Umbilical cord (tissue), 2 donors: ENCODE results near the gene DYNC1LI1. TPM values are rescaled to one million over a fixed set of nuclear protein-coding genes. Genes with fewer than 3 reads are reported as not detected.
"Not testable (repeated sequence)": the region's sequence is repeated elsewhere in the genome, so short reads cannot be mapped to it uniquely, and the experiment has no call there.

Experiments
- DNase-seq: peaks from one replicate; pipeline ENCODE4 v3.0.0-alpha.2; 2015; ENCODE audit warnings: low spot score
- total RNA-seq: library from RNA; depleted of rRNA; stranded (reverse); fragments of >200 nt; gene quantifications from one replicate; pipeline ENCODE4 v1.2.3, GENCODE V29; 2014; ENCODE audit warnings: low replicate concordance; ENCODE audit not compliant: insufficient read depth

The DYNC1LI1 gene
- total RNA-seq, 1 donor from 2014 or later = 28.4 TPM

- no peak for DNase-seq
Observed at GRCh38 chr3:32531010-32531647, 39.5 kb downstream of the DYNC1LI1 start.

- no peak for DNase-seq
Observed at GRCh38 chr3:32525720-32526119, 44.9 kb downstream of the DYNC1LI1 start.

GRCh38 chr3:32522682-32523081 lies 48.0 kb downstream of the DYNC1LI1 start:
- DNase-seq = peak; percentile 96

GRCh38 chr3:32518921-32519320 lies 51.7 kb downstream of the DYNC1LI1 start:
- not testable (repeated sequence) for DNase-seq

DNA sequence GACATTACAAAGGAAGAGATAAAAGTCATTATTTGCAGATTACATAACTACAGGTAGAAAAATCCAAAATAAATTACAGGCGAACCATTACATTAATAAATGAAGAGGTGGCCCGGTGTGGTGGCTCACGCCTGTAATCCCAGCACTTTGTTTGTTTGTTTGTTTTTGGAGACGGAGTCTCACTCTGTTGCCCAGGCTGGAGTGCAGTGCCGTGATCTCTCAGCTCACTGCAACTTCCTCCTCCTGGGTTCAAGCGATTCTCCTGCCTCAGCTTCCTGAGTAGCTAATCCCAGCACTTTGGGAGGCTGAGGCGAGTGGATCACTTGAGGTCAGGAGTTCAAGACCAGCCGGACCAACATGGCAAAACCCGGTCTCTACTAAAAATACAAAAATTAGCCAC lies 53.9 kb downstream of the DYNC1LI1 start:
- not testable (repeated sequence) for DNase-seq

- no peak for DNase-seq
Observed at GRCh38 chr3:32511005-32511404, 59.7 kb downstream of the DYNC1LI1 start.

DNA sequence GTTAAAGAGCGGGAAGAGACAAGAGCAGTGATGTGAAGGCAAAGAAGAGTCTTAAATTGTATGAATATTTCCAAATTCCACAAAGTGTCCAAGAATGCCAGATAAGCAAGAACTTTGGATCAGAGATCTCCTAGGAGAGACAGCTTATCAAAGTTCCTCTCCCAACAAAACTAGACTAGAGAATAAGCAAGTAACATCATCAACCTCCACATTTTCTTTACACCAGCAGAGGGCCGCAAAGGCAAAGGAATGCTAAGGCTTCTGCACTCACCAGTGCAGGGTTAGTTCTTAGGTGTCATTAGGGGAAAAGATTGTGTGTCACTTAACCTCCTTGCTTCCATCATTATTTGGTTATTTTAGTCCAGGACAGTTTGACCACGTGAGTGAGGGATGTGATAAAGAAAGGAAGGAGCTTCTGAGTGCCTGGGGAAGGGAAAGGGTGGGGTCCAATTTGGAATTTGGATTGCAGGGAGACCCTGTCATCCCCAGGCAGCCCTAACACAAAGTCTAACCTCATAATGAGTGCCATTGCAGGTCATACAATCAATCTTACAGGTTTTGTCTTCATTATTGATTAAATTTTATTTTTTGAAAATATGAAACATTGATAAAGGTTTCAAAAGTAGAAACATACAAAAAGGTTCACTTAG lies 60.5 kb downstream of the DYNC1LI1 start:
- DNase-seq = peak; percentile 90

DNA sequence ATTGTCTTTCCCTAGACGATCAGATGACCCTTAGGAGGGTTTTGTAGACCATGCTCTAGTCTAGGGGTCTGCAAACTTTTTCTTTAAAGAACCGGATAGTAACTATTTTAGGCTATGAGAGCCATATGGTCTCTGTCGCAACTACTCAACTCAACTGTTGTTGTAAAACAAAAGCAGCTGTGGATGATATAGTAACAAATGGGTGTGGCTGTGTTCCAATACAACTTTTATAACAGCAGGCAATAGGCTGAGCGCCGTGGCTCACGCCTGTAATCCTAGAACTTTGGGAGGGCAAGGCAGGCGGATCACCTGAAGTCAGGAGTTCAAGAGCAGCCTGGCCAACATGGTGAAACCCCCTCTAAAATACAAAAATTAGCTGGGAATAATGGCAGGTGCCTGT lies 61.9 kb downstream of the DYNC1LI1 start:
- DNase-seq = no peak

GRCh38 chr3:32506466-32506865 lies 64.2 kb downstream of the DYNC1LI1 start:
- no peak for DNase-seq

GRCh38 chr3:32502946-32503286 lies 67.7 kb downstream of the DYNC1LI1 start:
- DNase-seq = no peak

DNA sequence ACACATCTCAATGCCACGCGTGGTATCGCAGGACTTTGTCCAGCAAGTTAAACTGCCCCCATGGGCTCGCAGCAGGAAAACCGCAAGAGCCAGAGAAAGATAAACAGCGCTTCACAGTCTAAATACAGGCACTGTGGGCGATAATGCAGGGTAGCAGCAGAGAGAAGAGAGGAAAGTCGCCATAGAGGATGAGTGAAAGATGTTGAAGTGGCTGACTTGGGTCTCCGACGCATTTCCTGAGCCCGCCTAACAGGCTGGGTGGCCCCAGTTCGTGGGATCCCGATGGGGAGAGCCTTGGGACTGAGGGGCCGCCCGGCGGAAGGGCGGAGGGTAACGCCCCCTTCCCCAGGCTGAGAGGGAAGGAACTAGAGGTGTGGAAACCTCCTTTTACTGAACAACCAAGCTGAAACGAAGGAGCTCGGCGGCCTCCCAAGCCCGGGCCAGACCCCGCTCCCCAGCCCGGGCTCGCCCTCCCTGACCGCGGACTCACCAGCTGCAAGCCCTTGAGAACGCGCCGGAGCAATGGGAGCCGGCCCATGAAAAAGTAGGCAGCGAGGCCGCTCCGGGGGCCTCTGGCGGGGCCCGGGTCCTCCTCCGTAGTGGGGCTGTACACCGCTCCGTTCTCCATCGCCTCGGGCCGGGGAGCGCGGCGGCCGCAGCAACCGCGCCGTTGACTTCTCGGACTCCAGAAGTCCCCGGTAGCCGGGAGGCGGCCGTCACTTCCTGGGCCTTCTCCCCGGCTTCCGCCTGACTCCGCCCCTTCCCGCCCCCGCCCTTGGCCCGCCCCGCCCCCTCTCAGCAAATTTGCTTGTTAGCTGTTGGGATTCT lies 68.3 kb downstream of the DYNC1LI1 start, which contains the start of gene CMTM6:
TSS of gene CMTM6 (minus strand) at position 735 of the 828 bp plus-strand sequence. CDS start at position 628, 107 bp downstream.
- DNase-seq = peak; percentile 85

GRCh38 chr3:32501783-32502117 lies 68.9 kb downstream of the DYNC1LI1 start:
- no peak for DNase-seq

DNA sequence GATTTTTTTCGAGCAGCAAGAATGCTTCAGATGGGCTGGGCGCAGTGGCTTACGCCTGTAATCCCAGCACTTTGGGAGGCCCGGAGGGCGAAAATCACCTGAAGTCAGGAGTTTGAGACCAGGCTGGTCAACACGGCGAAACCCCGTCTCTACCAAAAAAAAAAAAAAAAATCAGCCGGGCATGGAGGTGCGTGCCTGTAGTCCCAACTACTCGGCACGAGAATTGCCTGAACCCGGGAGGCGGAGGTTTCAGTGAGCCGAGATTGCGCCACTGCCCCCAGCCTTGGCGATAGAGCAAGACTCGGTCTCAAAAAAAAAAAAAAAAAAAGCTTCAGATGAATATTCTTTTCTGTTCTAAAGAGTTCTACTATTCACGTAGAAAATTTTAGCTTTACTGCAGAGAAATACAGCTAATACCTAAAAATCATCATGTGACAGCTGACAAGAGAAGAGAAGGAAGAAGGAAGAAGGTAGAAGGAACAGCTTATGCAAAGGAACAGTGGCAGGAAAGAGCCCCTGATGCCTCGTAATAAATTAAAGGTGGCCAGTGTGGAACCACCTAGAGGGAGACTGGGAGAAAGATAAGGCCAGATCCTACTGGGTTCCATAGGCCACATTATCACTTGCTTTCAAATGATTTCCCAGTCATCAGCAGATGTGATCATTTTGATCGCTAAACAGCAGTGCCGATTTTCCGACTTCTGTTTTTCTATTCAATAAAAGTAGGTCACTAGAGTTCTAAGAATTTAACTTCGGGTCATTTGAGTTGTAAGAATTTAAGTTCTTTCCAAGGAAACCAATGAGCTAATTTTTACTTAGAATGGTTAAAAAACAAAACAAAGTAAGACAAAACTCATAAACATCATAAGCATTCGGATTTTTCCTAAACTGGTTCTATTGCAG lies 69.5 kb downstream of the DYNC1LI1 start:
- DNase-seq = no peak

- no peak for DNase-seq
Observed at GRCh38 chr3:32500231-32500630, 70.4 kb downstream of the DYNC1LI1 start.

DNA sequence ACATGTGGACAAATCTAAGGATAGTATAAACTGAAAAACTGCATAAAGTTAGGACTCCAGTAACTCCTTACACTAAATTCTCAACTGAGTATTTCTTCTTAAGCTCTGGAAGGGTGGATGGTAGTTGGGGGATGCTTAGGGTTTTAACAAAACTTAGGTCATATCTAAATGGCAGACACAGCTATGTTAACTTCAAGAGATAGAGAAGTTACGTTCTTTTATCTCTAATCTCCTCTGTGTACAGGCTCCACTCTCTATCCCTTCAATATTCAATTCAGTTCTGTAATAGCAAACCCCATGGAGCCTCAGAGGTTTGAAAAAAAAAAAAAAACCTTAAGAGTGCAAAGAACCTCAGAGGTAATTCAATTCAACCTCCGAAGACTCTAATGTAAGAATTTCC lies 71.1 kb downstream of the DYNC1LI1 start:
- DNase-seq = peak; percentile 77

DNA sequence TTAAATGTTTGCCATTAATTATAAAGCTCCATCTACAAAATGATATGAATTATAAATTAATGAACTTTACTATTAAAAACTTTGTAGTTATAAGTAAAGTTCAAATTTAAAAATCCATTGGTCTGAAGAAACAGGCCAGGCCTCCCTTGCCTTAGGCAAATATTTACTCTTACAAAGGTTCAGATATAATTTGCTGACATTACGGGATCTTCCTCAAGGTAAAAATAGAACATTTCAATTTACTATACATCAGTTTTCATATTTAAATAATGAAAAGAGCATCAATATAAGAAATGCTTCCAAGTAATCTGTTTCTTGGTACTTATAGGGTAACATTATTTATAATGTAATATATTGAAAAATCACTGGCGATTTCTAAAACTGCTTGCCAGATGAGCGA lies 71.7 kb downstream of the DYNC1LI1 start:
- no peak for DNase-seq

- DNase-seq = no peak
Observed at GRCh38 chr3:32498252-32498651, 72.4 kb downstream of the DYNC1LI1 start.

DNA sequence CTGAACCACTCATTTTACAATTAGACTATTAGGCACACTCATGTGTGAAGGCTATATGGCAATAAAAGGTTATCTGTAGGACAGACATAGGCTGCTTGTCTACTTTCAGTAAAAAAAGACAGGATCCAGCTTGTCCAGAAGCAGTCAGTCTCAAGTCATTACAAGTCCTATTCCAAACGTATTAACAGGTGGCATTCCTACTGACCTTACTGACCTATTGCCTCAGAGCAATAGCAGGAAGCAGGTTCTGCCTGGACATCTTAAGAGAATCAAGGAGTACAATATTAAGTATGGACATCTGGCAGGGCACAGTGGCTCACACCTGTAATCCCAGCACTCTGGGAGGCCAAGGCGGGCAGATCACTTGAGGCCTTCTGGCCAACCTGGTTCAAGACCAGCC lies 75.0 kb downstream of the DYNC1LI1 start:
- DNase-seq = no peak

- no peak for DNase-seq
Observed at GRCh38 chr3:32495085-32495484, 75.6 kb downstream of the DYNC1LI1 start.

- DNase-seq = peak; percentile 86
Observed at GRCh38 chr3:32493437-32494414, 76.9 kb downstream of the DYNC1LI1 start.
